GM19025 (cell line): ENCODE data around the gene NKAIN2.
"Not testable (repeated sequence)": the region's sequence is repeated elsewhere in the genome, so short reads cannot be mapped to it uniquely, and the experiment has no call there.

Source experiments
- ATAC-seq: cut with Tn5 transposase; IDR thresholded peaks from one replicate; pipeline ENCODE4 v1.9.1; 2021; ENCODE audit warnings: mild to moderate bottlenecking, low read depth, moderate library complexity; ENCODE audit not compliant: unreplicated experiment

NKAIN2 gene

GRCh38 chr6:124722141-124722878 is 918.6 kb downstream of the NKAIN2 start:
- no peak for ATAC-seq

GRCh38 chr6:124723671-124724070 is 920.0 kb downstream of the NKAIN2 start:
- no peak for ATAC-seq

GRCh38 chr6:124737804-124738203 is 934.1 kb downstream of the NKAIN2 start:
- not testable (repeated sequence) for ATAC-seq

DNA sequence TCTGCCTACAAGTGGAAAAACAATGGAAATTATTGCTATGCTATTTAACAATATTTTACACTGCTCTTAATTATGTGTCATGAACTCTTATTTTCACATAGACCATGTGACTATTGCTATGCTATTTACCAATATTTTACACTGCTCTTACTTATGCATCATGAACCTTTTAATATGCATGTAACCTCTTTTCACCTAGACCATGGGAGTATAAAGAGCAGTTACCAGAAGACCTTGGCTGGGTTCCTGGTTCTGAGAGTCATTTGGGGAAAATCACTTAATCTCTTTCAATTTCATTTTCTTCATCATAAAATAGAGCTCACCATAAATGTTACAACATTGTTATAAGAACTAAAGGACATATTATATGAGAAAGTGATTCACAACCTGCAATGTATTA is 934.8 kb downstream of the NKAIN2 start:
- ATAC-seq, result no peak

DNA sequence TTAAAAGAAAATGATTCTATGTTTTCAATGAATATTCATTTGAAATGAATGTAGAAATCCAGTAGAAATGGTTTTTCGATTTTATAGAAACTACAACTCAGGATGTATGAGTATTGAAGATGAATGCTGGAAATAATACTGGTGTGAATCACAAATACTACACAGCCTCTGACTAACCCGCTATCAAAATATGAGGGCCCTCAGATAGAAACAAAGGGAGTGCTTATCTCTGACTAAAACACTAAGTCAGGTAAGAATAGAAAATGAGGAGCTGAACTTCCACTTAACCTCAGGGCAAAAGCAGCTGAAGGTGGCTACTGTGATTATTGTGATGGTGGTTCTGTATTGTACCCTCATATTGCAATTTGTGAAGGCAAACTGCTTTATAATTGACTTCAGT is 937.7 kb downstream of the NKAIN2 start:
- no peak for ATAC-seq

GRCh38 chr6:124742971-124743370 is 939.3 kb downstream of the NKAIN2 start:
- no peak for ATAC-seq

DNA sequence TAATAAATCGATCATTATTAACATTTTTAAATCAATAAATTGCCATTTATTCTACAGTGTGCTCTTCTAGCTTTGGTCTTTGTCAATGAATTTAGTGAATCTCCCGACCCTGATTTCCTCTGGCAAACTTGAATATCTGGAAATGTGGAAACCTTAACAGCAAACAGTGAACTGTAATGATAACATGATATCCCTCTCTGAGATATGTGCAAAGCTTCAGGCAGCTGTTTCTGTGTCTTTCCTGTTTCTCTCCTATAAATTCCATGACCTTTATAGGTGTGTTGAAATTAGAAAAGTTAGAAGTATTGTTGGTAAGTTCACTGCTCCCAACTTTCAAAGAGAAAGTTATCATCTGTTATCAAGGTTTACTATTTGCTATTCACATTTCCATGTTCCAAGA is 939.8 kb downstream of the NKAIN2 start:
- no peak for ATAC-seq

DNA sequence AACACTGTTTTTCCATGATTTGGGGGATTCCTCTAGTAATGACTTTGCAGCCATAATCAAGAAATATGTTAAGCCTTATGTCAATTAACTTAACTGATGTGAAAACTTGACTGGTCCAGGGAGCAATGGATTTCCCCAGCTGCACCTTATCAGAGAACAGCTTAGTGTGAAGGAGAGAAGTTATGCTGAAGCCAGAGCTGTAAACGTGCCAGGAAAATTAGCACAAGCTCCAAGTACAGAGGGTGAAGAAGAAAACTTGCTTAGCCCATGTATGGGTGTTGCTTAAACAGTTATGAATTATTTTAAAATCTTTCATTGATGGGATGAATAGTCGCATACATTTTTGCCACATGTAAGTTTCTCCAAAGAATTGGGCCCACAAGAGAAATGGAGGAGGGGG is 943.7 kb downstream of the NKAIN2 start:
- ATAC-seq, result no peak

GRCh38 chr6:124748778-124749177 is 945.1 kb downstream of the NKAIN2 start:
- no peak for ATAC-seq

DNA sequence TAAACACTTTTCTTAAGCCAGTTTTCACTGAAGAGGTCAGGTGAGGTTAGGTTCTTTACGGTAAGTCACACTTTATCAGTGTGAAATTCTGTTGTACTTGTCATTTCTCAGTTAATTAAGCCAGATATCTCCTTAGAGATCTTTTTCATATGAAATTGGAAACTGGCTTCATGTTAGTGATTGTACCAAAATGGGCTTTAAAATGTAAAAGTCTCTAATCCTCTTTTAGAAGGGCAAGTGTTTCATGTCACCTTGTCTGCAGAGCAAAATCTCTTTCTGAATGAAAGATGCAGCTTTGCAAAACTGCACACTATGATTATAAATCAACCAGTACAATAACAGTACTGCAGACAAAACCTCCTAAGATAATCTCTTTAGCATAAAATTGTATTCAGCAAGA is 949.3 kb downstream of the NKAIN2 start:
- ATAC-seq, result no peak

DNA sequence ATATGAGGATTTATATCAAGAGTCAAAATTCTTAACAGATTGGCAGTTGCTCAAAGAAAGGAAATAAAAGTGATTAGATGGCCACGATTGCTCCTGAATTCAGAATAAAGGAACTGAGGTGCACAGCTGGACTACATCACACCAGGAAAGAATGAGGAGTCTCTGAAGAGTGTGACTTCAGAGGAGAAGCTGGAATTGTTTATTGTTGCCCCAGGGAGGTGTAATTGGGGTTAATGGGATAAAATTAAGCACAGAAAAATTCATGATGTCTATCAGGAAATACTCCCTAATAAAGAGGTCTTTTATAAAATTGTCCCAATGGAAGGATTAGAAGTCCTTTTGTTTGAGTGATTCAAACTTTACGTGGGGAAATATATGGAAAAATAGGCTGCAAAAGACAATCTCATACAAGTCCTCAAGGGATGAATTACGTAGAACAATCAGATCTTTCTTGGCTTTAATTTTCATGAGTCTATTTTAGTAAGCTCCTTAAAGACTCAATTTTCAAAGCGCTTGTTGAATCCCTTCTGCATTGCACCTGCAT is 950.0 kb downstream of the NKAIN2 start:
- no peak for ATAC-seq

DNA sequence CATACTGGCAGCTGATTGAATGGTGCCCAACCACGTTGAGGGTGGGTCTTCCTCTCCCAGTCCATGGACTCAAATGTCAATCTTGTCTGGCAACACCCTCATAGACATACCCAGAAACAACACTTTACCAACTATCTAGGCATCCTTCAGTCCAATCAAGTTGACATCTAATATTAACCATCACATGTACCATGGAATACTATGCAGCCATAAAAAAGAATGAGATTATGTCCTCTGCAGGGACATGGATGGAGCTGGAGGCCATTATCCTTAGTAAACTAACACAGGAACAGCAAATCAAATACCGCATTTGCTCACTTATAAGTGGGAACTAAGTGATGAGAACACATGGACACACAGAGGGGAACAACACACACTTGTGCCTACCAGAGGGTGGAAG is 951.7 kb downstream of the NKAIN2 start:
- ATAC-seq, result no peak

GRCh38 chr6:124757560-124757959 is 953.9 kb downstream of the NKAIN2 start:
- ATAC-seq, result no peak

DNA sequence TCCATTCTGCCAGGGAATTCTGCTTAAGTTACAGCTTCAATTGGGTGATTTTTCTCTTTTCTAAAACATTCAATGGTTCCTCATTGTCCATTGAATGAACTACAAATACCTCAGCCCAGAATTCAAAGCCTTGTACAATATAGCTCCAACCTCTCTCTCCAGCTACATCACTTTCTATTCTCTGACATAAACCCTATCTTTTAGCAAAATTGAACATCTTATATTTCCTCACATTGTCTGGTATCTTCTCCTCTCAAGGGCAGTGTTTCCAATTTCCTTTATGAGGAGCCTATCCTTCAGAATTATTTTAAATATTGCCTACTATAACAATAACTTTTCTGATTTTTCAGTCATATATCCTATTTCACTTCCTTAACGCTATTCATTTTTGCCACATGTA is 955.0 kb downstream of the NKAIN2 start:
- no peak for ATAC-seq

- no peak for ATAC-seq
Measured at GRCh38 chr6:124765280-124765679, 961.6 kb downstream of the NKAIN2 start.

DNA sequence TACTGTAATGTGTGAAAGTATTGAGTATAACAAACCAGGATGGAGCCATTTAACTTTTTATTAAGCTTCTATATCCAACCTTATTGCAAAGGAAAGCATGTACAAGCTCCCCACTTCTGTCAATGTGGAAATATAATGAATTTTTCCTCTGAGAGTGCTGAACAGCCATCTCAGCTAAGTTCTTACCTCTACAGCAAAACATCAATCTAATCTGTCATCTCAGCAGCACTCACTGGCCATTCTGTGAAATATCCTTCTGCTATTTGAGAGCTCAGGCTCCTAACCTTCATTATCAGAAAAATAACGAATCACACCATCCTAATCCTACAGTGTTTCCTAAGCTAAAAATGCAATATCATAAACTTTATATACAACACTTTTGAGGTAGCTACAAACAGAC is 964.6 kb downstream of the NKAIN2 start:
- ATAC-seq, result no peak

DNA sequence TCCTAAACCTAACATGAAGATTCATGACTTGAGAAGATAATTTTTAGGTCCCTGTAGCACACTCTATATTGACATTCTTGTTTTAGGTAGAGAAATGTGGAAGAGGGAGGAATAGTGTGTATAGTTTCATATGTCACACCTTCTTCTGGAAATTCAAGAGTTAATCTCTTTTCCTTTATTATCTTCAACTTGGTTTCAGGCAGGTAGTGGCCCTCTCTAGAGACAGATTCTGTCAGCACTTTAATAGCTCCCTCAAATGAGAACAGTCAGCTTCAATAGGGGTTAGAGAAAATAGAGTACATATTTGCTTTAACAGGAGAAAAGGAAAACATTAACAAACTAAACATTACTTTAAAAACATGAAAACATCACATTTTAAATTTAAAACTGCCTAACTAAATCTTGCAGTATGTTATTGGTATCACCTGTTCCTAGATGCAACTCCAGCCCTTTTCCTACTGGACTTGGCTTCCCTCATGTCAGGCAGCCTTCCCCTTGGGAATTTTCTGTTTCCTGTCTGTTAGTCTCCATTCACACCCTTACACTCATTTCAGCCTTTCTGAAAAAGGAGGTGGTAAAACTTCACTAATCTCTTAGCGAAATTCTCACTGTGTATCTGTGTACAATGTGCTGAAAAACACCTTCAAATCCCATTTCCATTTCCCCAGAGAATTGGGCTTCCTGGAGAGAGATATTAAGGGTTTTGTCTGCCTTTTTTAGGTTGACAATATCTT is 966.3 kb downstream of the NKAIN2 start:
- ATAC-seq, result no peak

DNA sequence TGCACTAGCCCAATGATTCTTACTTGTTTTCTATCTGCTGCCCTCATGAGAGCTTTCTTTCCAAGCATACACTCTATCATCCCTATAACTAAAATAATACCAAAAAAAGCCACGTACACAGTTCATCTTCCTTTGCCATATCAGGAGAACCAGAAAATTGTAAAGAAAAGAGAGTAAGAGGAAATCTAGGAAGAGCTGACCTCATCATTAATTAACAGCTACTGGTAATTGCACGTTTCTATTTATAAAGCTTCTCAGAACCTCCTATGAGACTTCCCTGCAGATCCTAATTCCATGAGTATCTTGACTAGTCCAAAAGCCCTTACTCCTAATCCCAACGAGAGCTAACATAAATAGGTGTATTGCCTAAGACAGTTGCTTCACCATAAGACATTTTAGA is 967.1 kb downstream of the NKAIN2 start:
- ATAC-seq, result no peak

DNA sequence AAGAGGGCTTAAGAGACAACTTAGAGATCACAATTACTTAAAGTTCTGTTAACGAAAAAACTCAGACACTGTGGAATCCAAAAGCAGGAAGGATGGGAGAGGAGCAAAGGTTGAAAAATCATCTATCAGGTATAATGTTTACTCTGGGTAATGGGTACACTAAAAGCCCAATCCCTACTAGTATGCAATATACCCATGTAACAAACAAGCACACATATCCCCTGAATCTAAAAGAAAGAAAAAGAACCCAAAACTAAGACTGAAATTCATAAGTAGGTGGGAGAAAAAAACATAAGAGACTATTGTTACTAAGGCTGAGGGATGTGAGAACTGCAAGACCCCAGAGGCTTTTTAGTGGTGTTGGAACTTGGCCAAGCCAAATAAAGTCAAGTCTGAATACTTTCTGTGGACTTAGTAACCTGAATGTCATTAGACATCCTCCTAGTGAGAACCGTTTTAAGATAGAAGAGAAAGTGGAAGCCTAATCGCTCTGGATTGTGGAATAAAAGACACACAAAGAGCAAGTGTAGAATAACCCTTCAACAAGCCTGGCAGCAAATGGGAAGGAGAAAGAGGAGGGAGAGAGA is 969.2 kb downstream of the NKAIN2 start:
- ATAC-seq, result no peak

- ATAC-seq, result no peak
Measured at GRCh38 chr6:124775121-124775520, 971.5 kb downstream of the NKAIN2 start.

GRCh38 chr6:124777863-124778262 is 974.2 kb downstream of the NKAIN2 start:
- ATAC-seq, result no peak
